Large intestine (tissue), 12 donors: Measurements from ENCODE around the gene MERTK. TPM values are rescaled to one million over a fixed set of nuclear protein-coding genes. Genes with fewer than 3 reads are reported as not detected.
A peak's percentile ranks its signal among the peaks of the same experiment; 100 is the strongest.
"Not testable (repeated sequence)": the region's sequence is repeated elsewhere in the genome, so short reads cannot be mapped to it uniquely, and the experiment has no call there.

ENCODE experiments used
- DNase-seq, 2 donors: peaks; one replicate each; pipeline versions ENCODE4 v3.0.0 to v3.0.0-alpha.2; 2013
- H3K27ac ChIP-seq: one replicate; pipeline ENCODE4 v1.5.1; 2013; ENCODE audit warnings: low read length
- H3K27me3 ChIP-seq: 2 replicates; pipeline ENCODE4 v1.6.1; 2013; ENCODE audit warnings: low read length; ENCODE audit not compliant: control insufficient read depth, insufficient read depth
- H3K36me3 ChIP-seq: 2 replicates; pipeline ENCODE4 v1.6.1; 2013; ENCODE audit warnings: low read length; ENCODE audit not compliant: control insufficient read depth, insufficient read depth
- H3K4me1 ChIP-seq: one replicate; pipeline ENCODE4 v1.6.1; 2013; ENCODE audit warnings: low read length; ENCODE audit not compliant: control insufficient read depth, insufficient read depth
- H3K4me3 ChIP-seq: one replicate; pipeline ENCODE4 v1.5.1; 2013; ENCODE audit warnings: low read length
- H3K9me3 ChIP-seq: one replicate; pipeline ENCODE4 v1.6.1; 2013; ENCODE audit warnings: mild to moderate bottlenecking, low read depth, low read length, moderate library complexity; ENCODE audit not compliant: control insufficient read depth
- WGBS: methylation state at CpG from one replicate; pipeline ENCODE4 v1.1.5; 2013; ENCODE audit warnings: low lambda C conversion rate; ENCODE audit not compliant: insufficient coverage; 5-methylcytosine and 5-hydroxymethylcytosine counted together
- long read RNA-seq, 11 donors: transcript quantifications; one replicate each; lab custom pipeline, GENCODE V29; 2026
- polyA plus RNA-seq: library from polyadenylated mRNA; unstranded; fragments of 120-200 nt; gene quantifications from one replicate; pipeline ENCODE4 v1.2.1, GENCODE V29; 2013

Gene MERTK
- polyA plus RNA-seq = 8.7 TPM
- long read RNA-seq, donor 1, partial matches to known transcripts = 0 of 1 reads
- long read RNA-seq, donor 1, other reads (novel, unspliced or antisense) = 0 of 1 reads
- long read RNA-seq, donor 2, partial matches to known transcripts = 0 of 3 reads
- long read RNA-seq, donor 2, other reads (novel, unspliced or antisense) = 0 of 3 reads
- long read RNA-seq, donor 3 = 0 reads
- long read RNA-seq, donor 4 = 0 reads
- long read RNA-seq, donor 5 = 0 reads
- long read RNA-seq, donor 6 = 0 reads
- long read RNA-seq, donor 7, partial matches to known transcripts = 0 of 1 reads
- long read RNA-seq, donor 7, other reads (novel, unspliced or antisense) = 0 of 1 reads
- long read RNA-seq, donor 8 = 0 reads
- long read RNA-seq, donor 9 = 0 reads
- long read RNA-seq, donor 10, partial matches to known transcripts = 0 of 2 reads
- long read RNA-seq, donor 10, other reads (novel, unspliced or antisense) = 0 of 2 reads
- long read RNA-seq, donor 11, partial matches to known transcripts = 0 of 2 reads
- long read RNA-seq, donor 11, other reads (novel, unspliced or antisense) = 0 of 2 reads

DNA sequence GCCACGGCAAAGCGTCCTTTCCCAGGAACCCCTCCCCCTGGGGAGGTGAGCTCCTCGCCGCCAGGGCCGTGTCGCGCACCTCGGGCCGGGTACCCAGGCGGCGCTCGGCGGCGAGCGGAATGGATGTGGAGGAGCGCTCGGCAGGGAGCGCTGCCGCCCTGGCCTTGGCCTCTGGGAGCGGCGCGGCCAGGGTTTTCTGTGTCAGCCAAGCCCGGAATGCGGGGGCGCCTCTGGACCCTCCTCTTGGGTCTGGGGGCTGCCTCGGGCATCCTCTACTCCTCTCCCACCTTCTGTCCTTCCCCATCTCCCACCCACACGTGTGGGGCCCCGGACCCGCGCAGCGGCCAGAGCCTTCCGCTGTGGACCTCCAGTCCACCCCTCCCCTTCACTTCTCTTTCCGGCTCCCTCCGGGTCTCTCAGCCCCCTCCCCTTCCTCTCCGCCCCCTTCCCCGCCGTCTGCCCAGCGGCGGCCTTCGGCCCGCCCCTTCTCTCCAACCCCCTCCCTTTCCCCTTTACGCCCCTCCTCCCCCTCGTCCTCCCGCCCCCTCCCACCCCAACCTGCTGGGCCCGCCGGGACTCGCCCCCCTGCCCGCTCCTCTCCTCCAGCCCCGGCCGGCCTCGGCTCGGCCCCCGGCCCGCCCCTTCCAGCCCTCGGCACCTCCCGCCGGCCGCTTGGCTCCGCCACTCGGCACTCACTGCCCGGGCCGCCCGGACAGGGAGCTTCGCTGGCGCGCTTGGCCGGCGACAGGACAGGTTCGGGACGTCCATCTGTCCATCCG, at the start of gene MERTK:
MERTK (plus strand) TSS at position 684 of the 779 bp plus-strand sequence. CDS start 129 bp downstream, outside the sequence.
- WGBS = no CpG with 5 or more reads among the region's 71 CpGs
- DNase-seq = peak; percentile 66 to 85
- H3K4me1 ChIP-seq = peaks cover 9% of the 10 kb centered on the region

DNA sequence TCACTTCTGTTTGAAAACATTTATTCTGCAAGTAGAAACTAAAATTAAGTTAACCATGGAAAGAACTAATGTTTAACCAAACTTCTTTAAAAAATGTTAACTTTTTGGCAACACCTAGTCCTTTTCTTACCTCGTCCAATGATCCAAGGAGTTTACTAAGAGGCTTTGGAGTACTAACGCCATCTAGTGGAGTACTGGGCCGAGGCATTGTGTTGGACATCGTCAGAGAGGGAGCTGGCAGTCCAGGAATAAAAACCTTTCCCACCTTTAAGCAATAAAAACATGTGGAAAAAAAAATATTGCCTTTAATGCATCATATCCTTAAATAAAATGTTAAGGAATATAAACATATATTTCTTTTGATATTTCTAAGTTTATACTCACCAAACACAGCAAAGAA, 47.8 kb upstream of the MERTK start:
- H3K36me3 ChIP-seq, H3K4me3 ChIP-seq, H3K4me1 ChIP-seq, H3K9me3 ChIP-seq, H3K27ac ChIP-seq, H3K27me3 ChIP-seq, DNase-seq: not testable (repeated sequence)
- WGBS = no CpG with 5 or more reads among the region's 4 CpGs

More for the DNA sequence above, at the start of gene MERTK:
- Histone ChIP-seq H3K4me3 (peak within 1 kb of the TSS; percentile 82), H3K9me3 (peaks cover 3% of the 10 kb centered on the region), H3K27ac (peak within 1 kb of the TSS; percentile 71), H3K36me3 (no peaks in the 10 kb centered on the region), H3K27me3 (no peaks in the 10 kb centered on the region)

DNA sequence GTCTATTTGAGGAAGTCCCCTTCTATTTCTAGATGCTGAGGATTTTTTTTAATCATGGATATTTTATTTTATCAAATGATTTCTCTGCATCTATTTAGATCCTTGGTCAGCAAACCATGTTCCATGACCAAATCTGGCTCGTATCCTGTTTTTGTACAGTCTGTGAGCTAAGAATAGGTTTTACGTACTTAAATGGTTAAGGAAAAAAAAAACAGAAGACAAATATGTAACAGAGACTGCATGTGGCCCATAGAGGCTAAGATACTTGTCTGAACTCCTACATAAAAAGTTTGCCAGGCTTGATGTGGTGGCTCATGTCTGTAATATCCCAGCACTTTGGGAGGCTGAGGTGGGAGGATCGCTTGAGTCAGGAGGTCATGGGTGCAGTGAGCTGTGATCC, 45.9 kb upstream of the MERTK start:
- H3K36me3 ChIP-seq, H3K4me1 ChIP-seq, H3K4me3 ChIP-seq, H3K9me3 ChIP-seq, DNase-seq, H3K27ac ChIP-seq, H3K27me3 ChIP-seq: not testable (repeated sequence)
- WGBS = no CpG with 5 or more reads among the region's 3 CpGs

DNA sequence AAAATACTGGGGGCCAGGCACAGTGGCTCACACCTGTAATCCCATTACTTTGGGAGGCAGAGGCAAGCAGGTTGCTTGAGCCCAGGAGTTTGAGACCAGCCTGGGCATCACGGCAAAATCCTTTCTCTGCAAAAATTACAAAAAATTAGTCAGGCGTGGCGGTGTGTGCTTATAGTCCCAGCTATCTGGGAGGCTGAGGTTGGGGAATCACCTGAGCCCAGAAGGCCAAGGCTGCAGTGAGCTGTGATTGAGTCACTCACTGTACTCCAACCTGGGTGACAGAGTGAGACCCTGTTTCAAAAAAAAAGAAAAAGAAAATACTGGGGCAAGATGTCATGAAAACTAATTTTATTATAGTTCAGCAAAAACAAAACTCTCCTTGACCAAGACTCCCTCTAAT, 38.4 kb upstream of the MERTK start:
- not testable (repeated sequence) for H3K27ac ChIP-seq, H3K4me3 ChIP-seq, H3K9me3 ChIP-seq, H3K27me3 ChIP-seq, DNase-seq, H3K36me3 ChIP-seq, H3K4me1 ChIP-seq
- WGBS = no CpG with 5 or more reads among the region's 3 CpGs

DNA sequence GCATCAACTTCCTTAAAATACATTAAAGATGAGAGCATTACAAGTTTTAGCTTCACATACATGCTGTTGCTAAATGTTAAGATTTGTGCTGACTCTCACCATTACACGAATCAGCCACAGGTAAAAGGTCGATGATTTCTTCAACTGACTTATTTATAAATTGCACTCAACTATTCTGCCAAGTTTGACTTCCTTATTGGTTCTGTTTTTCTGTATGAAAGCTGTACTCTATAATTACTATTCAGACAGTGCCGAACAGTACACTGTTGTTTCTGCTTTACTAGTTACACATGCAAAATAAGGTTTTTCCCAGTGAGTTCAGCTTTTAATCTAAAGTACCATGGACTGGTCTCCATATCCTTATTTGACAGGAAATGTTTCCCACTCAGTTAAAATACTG, 33.3 kb upstream of the MERTK start:
- H3K27ac ChIP-seq, H3K36me3 ChIP-seq, H3K9me3 ChIP-seq, H3K27me3 ChIP-seq, H3K4me3 ChIP-seq, DNase-seq, H3K4me1 ChIP-seq: not testable (repeated sequence)
- WGBS = no CpG with 5 or more reads among the region's 3 CpGs

DNA sequence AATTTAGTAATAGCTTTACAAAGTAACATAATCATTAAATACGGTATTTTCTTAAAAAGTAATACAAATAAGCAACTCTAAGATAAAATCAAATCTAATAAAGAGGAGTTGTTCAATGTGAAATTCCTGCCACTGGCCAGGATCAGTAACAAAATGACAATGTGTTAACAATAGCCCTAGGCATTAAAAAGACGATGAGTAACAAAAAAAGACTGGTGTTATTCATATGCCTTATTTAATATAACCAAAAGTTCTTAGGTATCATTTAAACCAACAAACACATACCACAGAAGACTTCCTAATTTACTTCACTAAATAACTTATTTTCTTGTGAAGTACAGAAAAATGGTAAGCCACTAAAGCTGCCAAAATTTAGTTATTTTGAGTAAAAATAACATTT, 25.6 kb upstream of the MERTK start:
- not testable (repeated sequence) for H3K27ac ChIP-seq, DNase-seq, H3K36me3 ChIP-seq, H3K27me3 ChIP-seq, H3K4me3 ChIP-seq, H3K9me3 ChIP-seq, H3K4me1 ChIP-seq
- 100% methylated on average over 1 of the region's 2 CpGs for WGBS

DNA sequence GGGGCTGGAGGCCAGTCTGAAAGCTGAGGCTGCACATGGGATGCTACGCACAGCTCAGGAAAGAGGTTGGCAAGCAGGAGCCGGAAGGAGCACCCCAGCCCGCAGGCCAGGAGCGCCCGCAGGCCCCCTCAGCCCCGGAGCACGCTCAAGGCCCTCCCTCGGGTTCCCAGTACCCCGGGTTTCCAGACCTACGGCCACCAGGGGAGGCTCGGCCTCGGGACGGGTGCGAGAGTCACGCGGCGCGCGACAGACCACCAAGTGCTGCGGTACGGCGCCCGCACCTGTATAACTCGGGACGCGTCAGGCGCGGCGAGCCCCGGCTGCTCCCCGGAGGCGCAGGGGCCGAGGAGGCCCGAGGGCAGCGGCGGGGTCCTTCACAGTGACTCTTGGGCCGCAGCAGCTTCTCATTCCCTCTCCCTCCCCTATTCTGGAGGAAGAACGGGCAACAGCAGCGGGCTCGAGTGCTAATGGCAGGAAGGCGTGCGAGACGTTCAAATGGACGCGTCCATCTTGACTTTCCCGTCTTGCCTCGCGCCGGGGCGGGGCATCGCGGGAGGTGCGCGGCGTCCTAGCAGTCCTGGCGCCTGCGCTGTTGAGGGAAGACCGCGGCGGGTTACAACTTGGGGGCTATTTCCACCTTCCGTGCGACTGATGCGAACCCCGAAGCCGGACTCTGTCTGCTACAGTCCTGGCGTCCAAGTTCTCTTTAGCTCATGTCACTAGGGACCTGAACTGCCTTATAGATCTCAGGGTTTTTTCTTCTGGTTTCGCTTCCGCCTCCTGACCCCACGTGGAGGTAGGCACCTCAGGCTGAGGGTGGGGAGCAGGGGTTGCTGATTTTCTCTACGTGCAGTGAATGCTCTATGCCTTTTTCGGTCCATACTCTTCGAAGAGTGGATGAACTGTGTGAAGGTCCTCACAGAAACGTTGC, 14.5 kb upstream of the MERTK start, which contains the start of gene ANAPC1:
ANAPC1 (minus strand) TSS at position 533 of the 931 bp plus-strand sequence. CDS start 3,368 bp downstream, outside the sequence.
- H3K27ac ChIP-seq = peak within 1 kb of the TSS; percentile 78
- DNase-seq = peak; percentile 81 to 92
- no peaks in the 10 kb centered on the region for H3K36me3 ChIP-seq
- H3K4me3 ChIP-seq = peak within 1 kb of the TSS; percentile 63
- 0% methylated on average over 2 of the region's 73 CpGs for WGBS
- no peaks in the 10 kb centered on the region for H3K9me3 ChIP-seq
- peaks cover 8% of the 10 kb centered on the region for H3K4me1 ChIP-seq
- H3K27me3 ChIP-seq = no peaks in the 10 kb centered on the region

DNA sequence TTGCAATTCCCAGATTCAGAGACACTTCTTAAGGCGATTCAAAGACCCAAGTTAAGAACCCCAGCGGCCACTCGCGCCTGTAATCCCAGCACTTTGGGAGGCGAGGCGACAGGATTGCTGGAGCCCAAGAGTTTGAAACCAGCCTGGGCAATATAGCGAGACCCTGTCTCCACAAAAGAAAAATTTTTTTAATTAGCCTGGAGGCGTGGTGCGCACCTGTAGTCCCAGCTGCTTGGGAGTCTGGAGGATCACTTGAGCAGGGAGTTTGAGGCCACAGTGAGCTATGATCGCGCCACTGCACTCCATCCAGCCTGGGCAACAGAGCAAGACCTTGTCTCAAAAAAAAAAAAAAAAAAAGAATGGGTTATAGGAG, 13.8 kb upstream of the MERTK start:
- Histone ChIP-seq H3K4me3 (peak overlapping the region; percentile 63), H3K27me3 (no peaks in the 10 kb centered on the region), H3K27ac (peak overlapping the region; percentile 78), H3K9me3 (no peaks in the 10 kb centered on the region), H3K36me3 (no peaks in the 10 kb centered on the region), H3K4me1 (peaks cover 8% of the 10 kb centered on the region)
- no peak for DNase-seq
- no CpG with 5 or more reads among the region's 11 CpGs for WGBS

DNA sequence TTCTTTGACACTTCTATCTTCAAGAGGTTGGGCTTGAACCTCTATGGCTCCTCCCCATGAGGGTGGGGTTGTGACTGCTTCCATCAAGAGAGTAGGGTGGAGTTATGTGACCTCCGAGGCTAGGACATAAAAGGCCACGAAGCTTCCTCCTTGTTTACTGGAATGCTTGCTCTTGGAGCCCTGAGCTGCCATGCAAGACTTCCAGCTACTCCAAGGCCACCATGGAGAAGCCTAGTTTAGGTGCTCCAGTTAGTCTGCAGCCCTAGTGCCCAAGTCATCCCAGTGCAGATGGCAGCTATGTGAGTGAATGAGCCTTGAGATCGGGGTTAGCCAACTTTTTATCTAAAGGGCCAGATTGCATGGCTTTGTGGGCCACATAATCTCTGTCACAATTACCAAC, 2.4 kb upstream of the MERTK start:
- H3K27me3 ChIP-seq = no peaks in the 10 kb centered on the region
- H3K27ac ChIP-seq = no peak overlapping the region
- H3K9me3 ChIP-seq = peaks cover 3% of the 10 kb centered on the region
- H3K4me3 ChIP-seq = no peak overlapping the region
- no peak for DNase-seq
- peaks cover 8% of the 10 kb centered on the region for H3K4me1 ChIP-seq
- WGBS = 100% methylated on average over 1 of the region's 3 CpGs
- no peaks in the 10 kb centered on the region for H3K36me3 ChIP-seq

DNA sequence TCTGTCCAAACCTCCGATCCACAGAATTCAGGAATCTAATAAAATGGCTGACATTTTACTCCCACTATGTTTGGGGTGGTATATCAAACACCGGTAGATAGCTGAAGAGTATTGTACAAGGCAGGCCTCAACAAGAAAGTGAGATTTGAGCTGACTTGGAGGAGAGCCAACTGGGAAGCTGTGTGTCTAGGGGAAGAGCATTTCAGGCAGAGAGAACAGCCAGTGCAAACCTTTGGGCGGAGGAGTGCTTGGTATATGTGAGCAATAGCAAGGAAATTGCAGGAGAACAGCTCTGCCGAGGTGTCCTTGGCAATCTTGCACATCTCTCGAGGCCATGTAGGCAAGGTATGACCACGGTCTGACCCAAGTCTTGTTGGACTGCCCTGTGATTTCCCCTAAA, 1.8 kb upstream of the MERTK start:
- Histone ChIP-seq H3K27me3 (no peaks in the 10 kb centered on the region), H3K4me3 (no peak overlapping the region), H3K9me3 (peaks cover 3% of the 10 kb centered on the region), H3K36me3 (no peaks in the 10 kb centered on the region), H3K4me1 (peaks cover 9% of the 10 kb centered on the region), H3K27ac (no peak overlapping the region)
- DNase-seq = no peak
- no CpG with 5 or more reads among the region's 6 CpGs for WGBS
